ENCODE measurements around the gene FBXL7.

FBXL7 gene

GRCh38 chr5:15645381-15646160 lies 145.6 kb downstream of the FBXL7 start:
- ATAC-seq = peak; percentile 61
- TF ChIP-seq PATZ1 (CRISPR knock-in tag; IDR thresholded peaks at IDR 0.05; ENCODE audit: borderline replicate concordance) (no peak), OSR1 (CRISPR knock-in tag; IDR thresholded peaks at IDR 0.05) (no peak), RARB (CRISPR knock-in tag; IDR thresholded peaks at IDR 0.05) (no peak), POU6F1 (CRISPR knock-in tag; IDR thresholded peaks at IDR 0.05; ENCODE audit: borderline replicate concordance, low read depth) (no peak), SNAI2 (CRISPR knock-in tag; IDR thresholded peaks at IDR 0.05) (no peak), ARNTL (CRISPR knock-in tag; IDR thresholded peaks at IDR 0.05; ENCODE audit: borderline replicate concordance, low read depth) (no peak), GLIS3 (CRISPR knock-in tag; IDR thresholded peaks at IDR 0.05) (no peak), CREB5 (CRISPR knock-in tag; IDR thresholded peaks at IDR 0.05; ENCODE audit: low read depth) (no peak), TSHZ2 (CRISPR knock-in tag; IDR thresholded peaks at IDR 0.05) (no peak), PPARA (CRISPR knock-in tag; IDR thresholded peaks at IDR 0.05; ENCODE audit: borderline replicate concordance) (no peak), ESRRG (CRISPR knock-in tag; IDR thresholded peaks at IDR 0.05) (no peak), ZFP3 (CRISPR knock-in tag; IDR thresholded peaks at IDR 0.05) (no peak), BACH2 (CRISPR knock-in tag; IDR thresholded peaks at IDR 0.05; ENCODE audit: borderline replicate concordance) (no peak), TCF4 (CRISPR knock-in tag; IDR thresholded peaks at IDR 0.05; ENCODE audit: borderline replicate concordance) (no peak), CSDC2 (CRISPR knock-in tag; IDR thresholded peaks at IDR 0.05) (no peak)

GRCh38 chr5:15646371-15646770 lies 146.4 kb downstream of the FBXL7 start:
- ATAC-seq = peak; percentile 52
- TF ChIP-seq CSRNP3 (CRISPR knock-in tag; IDR thresholded peaks at IDR 0.05) (no peak), GLIS3 (CRISPR knock-in tag; IDR thresholded peaks at IDR 0.05) (no peak), ARNTL (CRISPR knock-in tag; IDR thresholded peaks at IDR 0.05; ENCODE audit: borderline replicate concordance, low read depth) (no peak), BACH2 (CRISPR knock-in tag; IDR thresholded peaks at IDR 0.05; ENCODE audit: borderline replicate concordance) (no peak), ZC3H10 (CRISPR knock-in tag; IDR thresholded peaks at IDR 0.05) (no peak), CSDC2 (CRISPR knock-in tag; IDR thresholded peaks at IDR 0.05) (no peak), OSR1 (CRISPR knock-in tag; IDR thresholded peaks at IDR 0.05) (no peak), PATZ1 (CRISPR knock-in tag; IDR thresholded peaks at IDR 0.05; ENCODE audit: borderline replicate concordance) (no peak), TOX (CRISPR knock-in tag; IDR thresholded peaks at IDR 0.05; ENCODE audit: borderline replicate concordance) (no peak), ZNF8 (CRISPR knock-in tag; IDR thresholded peaks at IDR 0.05) (no peak), ZFP3 (CRISPR knock-in tag; IDR thresholded peaks at IDR 0.05) (no peak), ZNF565 (CRISPR knock-in tag; conservative IDR thresholded peaks at IDR 0.05; ENCODE audit: low read depth) (no peak), ZNF70 (CRISPR knock-in tag; IDR thresholded peaks at IDR 0.05) (no peak), TSHZ2 (CRISPR knock-in tag; IDR thresholded peaks at IDR 0.05) (no peak), POU6F1 (CRISPR knock-in tag; IDR thresholded peaks at IDR 0.05; ENCODE audit: borderline replicate concordance, low read depth) (no peak), TCF4 (CRISPR knock-in tag; IDR thresholded peaks at IDR 0.05; ENCODE audit: borderline replicate concordance) (no peak)
